Vagina (tissue), 2 donors: ENCODE data around the gene MYO7B.

Experiments used
- POLR2AphosphoS5 ChIP-seq, 2 donors: sonication (generic); formaldehyde crosslinking; IDR thresholded peaks; one replicate each; pipeline ENCODE4 v1.9.0; 2017; ENCODE audit warnings: antibody characterized with exemption in 2 of 2, mild to moderate bottlenecking in 2 of 2, low read depth in 1 of 2; ENCODE audit not compliant: insufficient read depth in 1 of 2
- TF ChIP-seq, protein P1 (sequence below), 3 experiments: fragments of 450-650 bp in 2 of 3; fragments of 200-600 bp in 1 of 3; sonication (generic) in 1 of 3; IDR thresholded peaks; one replicate each; pipeline ENCODE4 v1.5.1; 2017 to 2019; ENCODE audit warnings: antibody characterized with exemption in 3 of 3, mild to moderate bottlenecking in 2 of 3, moderate library complexity in 2 of 3

DNA sequence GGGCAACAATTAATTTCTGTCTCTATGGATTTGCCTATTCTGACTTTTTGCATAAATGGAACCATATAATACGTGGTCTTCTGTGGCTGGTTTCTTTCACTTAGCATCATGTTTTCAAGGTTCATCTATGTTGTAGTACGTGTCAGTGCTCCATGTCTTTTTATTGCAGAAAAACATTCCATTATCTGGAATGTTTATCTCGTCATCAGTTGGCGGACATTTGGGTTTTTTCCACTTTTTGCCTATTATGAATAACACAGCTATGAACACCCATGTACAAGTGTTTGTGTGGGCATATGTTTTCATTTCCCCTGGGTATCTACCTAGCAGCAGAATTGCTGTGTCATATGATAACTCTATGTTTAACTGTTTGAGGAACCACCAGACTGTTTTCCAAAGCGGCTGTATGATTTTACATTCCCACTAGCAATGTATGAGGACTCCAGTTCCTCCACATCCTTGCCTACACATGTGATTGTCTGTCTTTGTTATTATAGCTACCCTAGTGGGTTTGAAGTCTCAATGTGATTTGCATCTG lies 49.9 kb downstream of the MYO7B start:
- TF ChIP-seq, protein P1, sequence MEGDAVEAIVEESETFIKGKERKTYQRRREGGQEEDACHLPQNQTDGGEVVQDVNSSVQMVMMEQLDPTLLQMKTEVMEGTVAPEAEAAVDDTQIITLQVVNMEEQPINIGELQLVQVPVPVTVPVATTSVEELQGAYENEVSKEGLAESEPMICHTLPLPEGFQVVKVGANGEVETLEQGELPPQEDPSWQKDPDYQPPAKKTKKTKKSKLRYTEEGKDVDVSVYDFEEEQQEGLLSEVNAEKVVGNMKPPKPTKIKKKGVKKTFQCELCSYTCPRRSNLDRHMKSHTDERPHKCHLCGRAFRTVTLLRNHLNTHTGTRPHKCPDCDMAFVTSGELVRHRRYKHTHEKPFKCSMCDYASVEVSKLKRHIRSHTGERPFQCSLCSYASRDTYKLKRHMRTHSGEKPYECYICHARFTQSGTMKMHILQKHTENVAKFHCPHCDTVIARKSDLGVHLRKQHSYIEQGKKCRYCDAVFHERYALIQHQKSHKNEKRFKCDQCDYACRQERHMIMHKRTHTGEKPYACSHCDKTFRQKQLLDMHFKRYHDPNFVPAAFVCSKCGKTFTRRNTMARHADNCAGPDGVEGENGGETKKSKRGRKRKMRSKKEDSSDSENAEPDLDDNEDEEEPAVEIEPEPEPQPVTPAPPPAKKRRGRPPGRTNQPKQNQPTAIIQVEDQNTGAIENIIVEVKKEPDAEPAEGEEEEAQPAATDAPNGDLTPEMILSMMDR (IDR thresholded peaks at IDR 0.05) = no peak
- TF ChIP-seq POLR2AphosphoS5 (IDR thresholded peaks at IDR 0.05; ENCODE audit: insufficient read depth in 1 of 2, low read depth in 1 of 2) = no peak
